Ecto neural progenitor cell (in vitro differentiated cells): ENCODE measurements around the gene TRAK2.
"Not testable (repeated sequence)": the region's sequence is repeated elsewhere in the genome, so short reads cannot be mapped to it uniquely, and the experiment has no call there.

Experiments
- DNase-seq: peaks from one replicate; pipeline ENCODE4 v3.0.0-alpha.2; 2018; ENCODE audit warnings: low spot score

The TRAK2 gene

GRCh38 chr2:201415149-201415548, 36.1 kb downstream of the TRAK2 start:
- no peak for DNase-seq

- DNase-seq: no peak
These were observed 36.9 kb downstream of the TRAK2 start for GRCh38 chr2:201414099-201415023.

- DNase-seq: no peak
These were observed 37.7 kb downstream of the TRAK2 start for GRCh38 chr2:201413552-201413951.

GRCh38 chr2:201413143-201413542, 38.1 kb downstream of the TRAK2 start:
- no peak for DNase-seq

- no peak for DNase-seq
These were observed 39.8 kb downstream of the TRAK2 start for GRCh38 chr2:201411421-201411820.

- DNase-seq: no peak
These were observed 42.3 kb downstream of the TRAK2 start for GRCh38 chr2:201408931-201409330.

- no peak for DNase-seq
These were observed 44.0 kb downstream of the TRAK2 start for GRCh38 chr2:201407265-201407664.

- DNase-seq: no peak
These were observed 45.1 kb downstream of the TRAK2 start for GRCh38 chr2:201406077-201406662.

GRCh38 chr2:201404699-201405280, 46.5 kb downstream of the TRAK2 start:
- DNase-seq: no peak

GRCh38 chr2:201403880-201404279, 47.4 kb downstream of the TRAK2 start:
- no peak for DNase-seq

- no peak for DNase-seq
These were observed 48.4 kb downstream of the TRAK2 start for GRCh38 chr2:201402651-201403562.

- no peak for DNase-seq
These were observed 49.4 kb downstream of the TRAK2 start for GRCh38 chr2:201401815-201402214.

GRCh38 chr2:201396595-201396994, 54.7 kb downstream of the TRAK2 start:
- no peak for DNase-seq

GRCh38 chr2:201383136-201383535, 68.1 kb downstream of the TRAK2 start:
- DNase-seq: no peak

GRCh38 chr2:201378496-201379397, 72.5 kb downstream of the TRAK2 start:
- DNase-seq: no peak

GRCh38 chr2:201377218-201377617, 74.0 kb downstream of the TRAK2 start:
- no peak for DNase-seq

GRCh38 chr2:201369775-201370174, 81.5 kb downstream of the TRAK2 start:
- no peak for DNase-seq

- DNase-seq: not testable (repeated sequence)
These were observed 81.9 kb downstream of the TRAK2 start for GRCh38 chr2:201369318-201369717.

GRCh38 chr2:201366146-201366545, 85.1 kb downstream of the TRAK2 start:
- no peak for DNase-seq

GRCh38 chr2:201363857-201364560, 87.2 kb downstream of the TRAK2 start:
- no peak for DNase-seq
